GM18507 (cell line): ENCODE measurements around the gene SUN3.

Experiments
- DNase-seq: peaks from one replicate; pipeline ENCODE4 v3.0.0; 2011; ENCODE audit warnings: low read depth; ENCODE audit not compliant: insufficient read length; ENCODE audit errors: extremely low spot score
- FAIRE-seq: peaks from 2 replicates; lab custom pipeline; 2011; peaks lifted over from hg19 to GRCh38; lab: Jason Lieb, UNC

SUN3 gene, protein sequence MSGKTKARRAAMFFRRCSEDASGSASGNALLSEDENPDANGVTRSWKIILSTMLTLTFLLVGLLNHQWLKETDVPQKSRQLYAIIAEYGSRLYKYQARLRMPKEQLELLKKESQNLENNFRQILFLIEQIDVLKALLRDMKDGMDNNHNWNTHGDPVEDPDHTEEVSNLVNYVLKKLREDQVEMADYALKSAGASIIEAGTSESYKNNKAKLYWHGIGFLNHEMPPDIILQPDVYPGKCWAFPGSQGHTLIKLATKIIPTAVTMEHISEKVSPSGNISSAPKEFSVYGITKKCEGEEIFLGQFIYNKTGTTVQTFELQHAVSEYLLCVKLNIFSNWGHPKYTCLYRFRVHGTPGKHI

DNA sequence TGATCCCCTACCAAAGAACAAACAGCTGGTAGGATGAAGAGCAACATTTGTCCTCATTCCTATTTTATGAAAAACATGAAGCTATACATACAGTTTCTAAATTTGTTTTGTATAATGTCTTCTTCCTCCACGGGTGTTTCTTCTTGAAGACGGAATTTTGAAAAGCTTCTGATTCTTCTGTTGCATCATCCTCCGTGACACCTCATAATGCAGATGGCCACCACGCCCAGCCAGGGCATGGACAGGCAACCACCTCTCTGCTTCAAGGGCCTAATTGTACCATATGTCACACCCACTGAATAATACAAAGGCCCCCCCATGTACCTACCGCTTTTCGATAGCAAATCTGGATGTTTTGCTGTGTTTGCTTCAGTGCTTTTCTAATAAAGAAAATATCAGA, at the start of gene SUN3:
TSS of gene SUN3 (minus strand) at position 170 of the 400 bp plus-strand sequence. CDS start at position 1, 169 bp downstream.
- no peak for DNase-seq
- no peak for FAIRE-seq

DNA sequence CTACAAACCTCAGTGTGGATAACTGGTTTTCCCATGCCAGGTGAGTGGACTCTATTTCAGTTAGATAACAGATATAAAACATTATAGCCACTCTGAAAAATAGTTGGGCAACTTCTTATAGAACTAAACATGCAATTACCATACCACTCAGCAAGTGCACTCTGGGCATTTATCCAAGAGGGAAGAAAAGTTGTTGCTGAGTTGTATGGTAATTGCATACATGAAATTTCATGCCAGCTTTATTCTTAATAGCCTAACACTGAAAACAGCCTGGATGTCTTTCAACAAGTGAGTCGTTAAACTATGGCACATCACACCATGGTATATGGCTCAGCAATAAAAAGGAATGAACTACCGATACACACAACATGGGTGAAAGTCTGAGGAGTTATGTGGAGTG, 49.6 kb upstream of the SUN3 start:
- FAIRE-seq (no peak), DNase-seq (no peak)

- no peak for DNase-seq
- no peak for FAIRE-seq
Measured at GRCh38 chr7:48077423-48077822, 48.5 kb upstream of the SUN3 start.

DNA sequence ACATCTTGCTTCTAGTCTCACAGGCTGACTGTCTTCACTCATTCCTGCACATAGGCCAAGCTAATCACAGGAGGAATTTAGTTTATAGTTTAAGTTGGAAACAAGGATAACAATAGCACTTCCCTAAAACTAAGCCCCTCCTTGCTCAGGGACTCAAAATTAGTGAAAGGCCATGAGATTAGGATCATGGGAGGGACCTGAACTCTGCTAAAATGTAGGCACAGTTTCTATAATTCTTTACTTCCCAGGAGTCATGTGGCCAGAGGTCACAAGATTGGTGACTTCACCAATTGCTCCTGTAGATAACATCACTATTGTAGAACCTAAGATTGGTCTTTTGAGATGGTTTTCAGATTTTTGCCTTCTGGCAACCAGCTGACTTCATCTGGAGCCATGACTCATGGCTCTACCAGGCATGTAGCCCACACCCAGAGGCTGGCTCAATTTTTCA, 45.3 kb upstream of the SUN3 start:
- no peak for DNase-seq
- no peak for FAIRE-seq

DNA sequence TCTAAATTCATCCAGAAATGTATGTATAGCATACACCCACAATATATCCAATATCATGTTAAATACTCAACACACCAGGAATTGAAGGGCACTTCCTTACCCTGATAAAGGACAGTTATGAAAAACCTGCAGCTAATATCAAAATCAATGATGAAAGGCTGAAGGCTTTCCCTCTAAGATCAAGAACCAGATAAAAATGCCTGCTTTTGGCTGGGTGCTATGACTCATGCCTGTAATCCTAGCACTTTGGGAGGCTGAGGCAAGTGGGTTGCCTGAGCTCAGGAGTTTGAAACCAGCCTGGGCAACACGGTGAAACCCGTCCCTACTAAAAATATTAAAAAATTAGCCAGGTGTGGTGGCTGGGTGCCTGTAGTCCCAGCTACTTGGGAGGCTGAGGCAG, 38.6 kb upstream of the SUN3 start:
- no peak for FAIRE-seq

DNA sequence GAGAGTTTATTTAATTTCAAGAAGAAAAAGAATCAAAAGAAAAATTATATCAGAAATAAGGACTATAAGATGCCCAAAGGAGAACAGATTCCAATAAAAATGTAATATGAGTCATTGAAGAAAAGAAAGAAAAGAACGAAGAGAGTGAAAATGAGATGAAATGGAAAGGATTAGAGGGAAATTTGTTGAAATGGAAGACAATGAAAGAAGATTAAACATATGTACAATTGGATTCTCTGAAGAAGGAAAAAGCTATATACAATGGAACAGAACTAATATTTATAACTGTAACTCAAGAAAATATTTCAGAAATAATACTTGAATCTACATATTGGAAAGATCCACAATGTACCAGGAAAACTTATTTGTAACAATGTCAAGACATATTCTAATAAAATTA, 35.1 kb upstream of the SUN3 start:
- no peak for FAIRE-seq
- no peak for DNase-seq

More for the DNA sequence above, 38.6 kb upstream of the SUN3 start:
- no peak for DNase-seq

- FAIRE-seq (no peak), DNase-seq (no peak)
Measured at GRCh38 chr7:48059706-48060105, 30.8 kb upstream of the SUN3 start.

DNA sequence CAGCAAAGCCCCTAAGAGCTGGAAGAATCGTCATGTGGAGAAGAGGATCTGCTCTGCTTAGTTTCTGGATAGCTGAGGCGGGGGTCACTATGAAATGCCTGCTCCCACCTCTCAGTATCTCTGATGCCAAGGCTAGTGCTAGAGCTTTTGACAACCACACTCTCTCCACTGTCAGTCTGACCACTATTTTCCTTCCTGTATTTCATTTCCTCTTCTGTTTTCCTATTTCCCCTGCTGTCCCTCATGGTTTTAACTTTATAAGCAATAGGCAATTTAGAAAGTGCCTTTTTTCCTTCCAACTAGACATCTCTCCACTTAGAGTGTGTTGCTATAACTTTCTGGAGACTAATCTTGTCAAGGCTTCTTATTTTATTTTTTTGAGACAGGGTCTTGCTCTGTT, 30.1 kb upstream of the SUN3 start:
- no peak for DNase-seq
- FAIRE-seq: no peak

DNA sequence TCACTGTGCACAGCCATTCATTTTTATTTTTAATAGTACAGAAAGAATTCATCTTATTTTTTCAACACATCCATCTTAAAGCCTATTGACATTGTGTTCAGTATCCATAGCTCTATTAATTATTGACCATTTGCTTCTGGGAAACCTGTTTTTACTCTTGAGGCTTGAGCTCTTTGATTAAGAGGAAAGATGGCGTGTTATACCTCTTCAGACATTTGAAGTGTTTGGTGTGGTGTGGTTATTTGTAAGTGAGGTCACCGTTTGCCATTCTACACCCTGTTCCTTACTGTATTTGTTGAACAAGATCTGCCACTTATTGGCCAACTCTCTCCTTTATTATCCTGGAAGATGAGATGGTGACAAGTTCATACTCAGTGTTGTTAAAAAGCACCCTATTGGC, 24.8 kb upstream of the SUN3 start:
- DNase-seq: no peak
- FAIRE-seq: no peak

GRCh38 chr7:48052748-48053147, 23.8 kb upstream of the SUN3 start:
- FAIRE-seq: peak; percentile 53
- peak; percentile 17 for DNase-seq

- DNase-seq (no peak), FAIRE-seq (no peak)
Measured at GRCh38 chr7:48049850-48050249, 20.9 kb upstream of the SUN3 start.

- FAIRE-seq: no peak
- DNase-seq: no peak
Measured at GRCh38 chr7:48048113-48048512, 19.2 kb upstream of the SUN3 start.

GRCh38 chr7:48046458-48046857, 17.6 kb upstream of the SUN3 start:
- FAIRE-seq (no peak), DNase-seq (no peak)

DNA sequence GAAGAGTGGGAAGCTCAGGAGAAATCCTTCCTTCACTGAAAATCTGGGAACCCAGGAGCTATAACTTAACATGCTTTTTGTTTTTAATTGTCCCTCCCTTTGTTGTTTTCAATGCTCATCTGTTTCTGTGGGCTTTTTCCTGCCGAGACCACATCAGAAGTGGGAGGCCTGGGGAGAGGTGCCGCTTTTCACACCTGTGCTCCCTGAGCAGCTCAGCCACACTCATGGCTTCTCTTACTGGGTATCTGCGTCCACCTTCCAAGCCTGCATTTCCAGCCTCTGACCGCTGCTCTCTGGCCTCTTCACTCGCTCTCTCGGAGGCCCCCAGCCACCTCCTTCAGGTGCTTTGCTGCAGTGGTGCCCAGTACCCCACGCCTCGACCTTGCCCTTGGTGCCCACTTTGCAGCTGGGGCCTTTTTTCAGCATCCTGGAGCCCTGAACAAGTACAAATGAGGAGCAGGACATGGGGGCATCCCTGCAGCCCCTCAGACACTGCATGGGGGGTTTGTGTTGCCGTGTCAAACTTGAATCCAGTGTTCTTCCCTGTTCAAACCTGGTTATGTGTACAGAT, 16.4 kb upstream of the SUN3 start:
- no peak for DNase-seq
- FAIRE-seq: no peak

- FAIRE-seq (no peak), DNase-seq (no peak)
Measured at GRCh38 chr7:48042636-48043035, 13.7 kb upstream of the SUN3 start.

GRCh38 chr7:48042216-48042615, 13.3 kb upstream of the SUN3 start:
- FAIRE-seq (no peak), DNase-seq (no peak)

GRCh38 chr7:48041653-48041970, 12.7 kb upstream of the SUN3 start:
- FAIRE-seq (no peak), DNase-seq (no peak)

- FAIRE-seq (no peak), DNase-seq (no peak)
Measured at GRCh38 chr7:48040944-48041652, 12.2 kb upstream of the SUN3 start.

DNA sequence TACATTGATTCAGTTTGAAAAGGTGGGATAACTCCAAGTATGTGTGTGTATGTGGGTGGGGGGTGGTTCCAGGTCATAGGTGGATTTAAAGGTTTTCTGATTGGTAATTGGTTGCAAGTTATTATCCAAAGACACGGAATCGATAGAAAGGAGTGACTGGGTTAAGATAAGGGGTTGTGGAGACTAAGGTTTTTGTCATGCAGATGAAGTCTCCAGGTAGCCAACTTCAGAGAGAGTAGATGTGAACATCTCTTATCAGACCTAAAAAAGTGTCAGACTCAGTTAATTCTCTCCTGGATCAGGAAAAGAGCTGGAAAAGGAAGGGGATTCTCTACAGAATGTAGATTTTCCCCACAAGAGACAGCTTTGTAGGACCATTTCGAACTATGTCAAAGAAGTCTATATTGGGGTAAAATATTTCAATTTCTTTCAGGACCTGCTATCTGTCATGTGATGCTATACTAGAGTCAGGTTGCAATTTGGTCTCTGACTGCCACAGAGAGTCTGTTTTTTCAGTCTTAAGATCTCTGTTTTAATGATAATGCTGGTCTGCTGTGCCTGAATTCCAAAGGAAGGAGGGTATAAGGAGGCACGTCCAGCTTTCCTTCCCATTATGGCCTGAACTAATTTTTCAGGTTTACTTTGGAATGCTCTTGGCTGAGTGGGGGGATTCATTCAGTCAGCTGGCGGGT, 10.1 kb upstream of the SUN3 start:
- DNase-seq: no peak
- FAIRE-seq: no peak

DNA sequence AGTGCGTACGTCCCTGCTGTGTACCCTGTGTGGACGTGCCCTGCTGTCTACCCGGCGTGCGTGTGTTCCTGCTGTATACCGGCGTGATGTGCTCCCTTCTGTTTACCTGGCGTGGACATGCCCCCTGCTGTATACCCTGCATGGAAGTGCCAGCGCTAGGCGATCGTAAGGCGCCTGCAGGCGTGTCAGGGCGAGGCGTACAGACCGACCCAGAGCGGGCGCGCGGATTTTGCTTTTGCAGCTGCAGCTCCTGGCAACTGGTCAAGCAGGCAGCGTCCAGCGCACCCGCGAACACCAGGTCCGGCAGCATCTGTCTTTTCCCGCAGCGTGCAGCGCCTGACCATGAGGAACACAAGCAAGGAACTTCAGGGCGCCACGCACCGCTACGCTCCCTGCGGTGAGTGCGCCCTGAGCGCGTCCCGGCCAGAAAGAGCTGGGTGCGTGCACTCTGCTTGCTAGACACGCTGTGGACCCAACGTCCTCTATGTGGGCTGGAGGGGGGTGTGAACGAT, 7.1 kb upstream of the SUN3 start:
- DNase-seq (no peak), FAIRE-seq (no peak)
